HTR-8/SVneo (cell line): ENCODE measurements around the gene TTLL7.

Experiments
- DNase-seq: peaks from one replicate; pipeline ENCODE4 v3.0.0; 2011; ENCODE audit warnings: low spot score, mixed read lengths; ENCODE audit not compliant: insufficient read length
- FAIRE-seq: peaks from 2 replicates; lab custom pipeline; 2011; peaks lifted over from hg19 to GRCh38; lab: Jason Lieb, UNC

TTLL7 gene, protein sequence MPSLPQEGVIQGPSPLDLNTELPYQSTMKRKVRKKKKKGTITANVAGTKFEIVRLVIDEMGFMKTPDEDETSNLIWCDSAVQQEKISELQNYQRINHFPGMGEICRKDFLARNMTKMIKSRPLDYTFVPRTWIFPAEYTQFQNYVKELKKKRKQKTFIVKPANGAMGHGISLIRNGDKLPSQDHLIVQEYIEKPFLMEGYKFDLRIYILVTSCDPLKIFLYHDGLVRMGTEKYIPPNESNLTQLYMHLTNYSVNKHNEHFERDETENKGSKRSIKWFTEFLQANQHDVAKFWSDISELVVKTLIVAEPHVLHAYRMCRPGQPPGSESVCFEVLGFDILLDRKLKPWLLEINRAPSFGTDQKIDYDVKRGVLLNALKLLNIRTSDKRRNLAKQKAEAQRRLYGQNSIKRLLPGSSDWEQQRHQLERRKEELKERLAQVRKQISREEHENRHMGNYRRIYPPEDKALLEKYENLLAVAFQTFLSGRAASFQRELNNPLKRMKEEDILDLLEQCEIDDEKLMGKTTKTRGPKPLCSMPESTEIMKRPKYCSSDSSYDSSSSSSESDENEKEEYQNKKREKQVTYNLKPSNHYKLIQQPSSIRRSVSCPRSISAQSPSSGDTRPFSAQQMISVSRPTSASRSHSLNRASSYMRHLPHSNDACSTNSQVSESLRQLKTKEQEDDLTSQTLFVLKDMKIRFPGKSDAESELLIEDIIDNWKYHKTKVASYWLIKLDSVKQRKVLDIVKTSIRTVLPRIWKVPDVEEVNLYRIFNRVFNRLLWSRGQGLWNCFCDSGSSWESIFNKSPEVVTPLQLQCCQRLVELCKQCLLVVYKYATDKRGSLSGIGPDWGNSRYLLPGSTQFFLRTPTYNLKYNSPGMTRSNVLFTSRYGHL

DNA sequence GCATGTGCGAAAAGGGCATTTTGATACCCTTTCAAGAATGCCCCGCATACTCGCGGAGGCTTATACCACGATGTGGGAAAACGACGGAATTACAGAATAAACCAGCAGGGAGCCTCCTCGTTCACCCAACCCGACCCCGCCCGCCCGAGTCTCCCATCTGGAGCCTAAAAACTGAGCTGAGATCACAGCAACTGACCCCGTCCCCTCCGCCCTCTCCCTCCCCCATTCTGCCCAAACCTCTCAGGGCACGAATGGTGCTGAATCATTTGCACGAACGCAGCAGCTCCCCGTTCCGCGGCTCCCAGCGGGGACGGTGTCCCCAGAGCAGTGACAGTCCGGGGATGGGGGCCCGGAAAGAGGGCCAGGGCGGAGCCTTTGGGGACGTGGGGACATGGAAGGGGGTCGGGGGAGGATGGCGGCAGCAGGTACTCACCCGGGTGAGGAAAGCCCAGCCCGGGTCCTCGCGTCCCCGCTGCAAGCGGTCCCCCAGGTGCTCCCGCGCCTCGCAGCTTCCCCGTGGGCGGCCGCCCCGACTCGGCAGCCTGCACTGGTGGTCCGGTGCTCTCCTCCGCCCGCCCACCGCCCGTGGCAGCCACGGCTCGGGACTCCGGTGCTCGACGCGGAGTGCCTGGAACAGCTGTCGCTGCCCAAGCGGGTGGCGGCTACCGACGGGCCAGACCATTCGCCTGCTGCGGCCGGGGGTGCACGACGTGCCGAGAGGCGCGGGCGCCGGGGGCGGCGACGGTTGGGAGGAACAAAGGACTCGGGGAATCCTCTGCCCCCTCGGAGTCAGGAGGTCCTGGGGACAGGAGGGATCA is at the start of gene TTLL7:
TTLL7 (minus strand) TSS at position 635 of the 818 bp plus-strand sequence. CDS start 46,921 bp downstream, outside the sequence.
- FAIRE-seq (peak; percentile 81), DNase-seq (peak; percentile 30)

DNA sequence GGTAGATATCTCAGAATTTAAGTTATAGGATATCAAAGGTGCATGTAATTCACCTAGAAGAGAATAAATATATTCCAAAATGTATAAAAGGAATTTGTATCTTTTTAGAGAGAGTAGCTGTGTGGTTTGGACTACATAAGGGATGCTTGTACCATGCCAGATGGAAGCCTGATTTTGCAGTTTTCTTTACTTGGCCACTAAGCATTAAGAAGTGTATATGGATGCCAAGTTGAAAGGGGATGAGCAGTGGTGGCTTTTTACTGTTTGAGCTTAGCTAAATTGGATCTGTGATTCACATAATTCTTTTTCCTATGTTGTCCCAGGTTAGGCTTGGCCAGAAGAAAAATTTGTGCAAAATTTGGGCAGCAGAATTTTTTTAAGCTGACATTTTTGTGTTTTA is 43.5 kb upstream of the TTLL7 start:
- DNase-seq: no peak
- no peak for FAIRE-seq

DNA sequence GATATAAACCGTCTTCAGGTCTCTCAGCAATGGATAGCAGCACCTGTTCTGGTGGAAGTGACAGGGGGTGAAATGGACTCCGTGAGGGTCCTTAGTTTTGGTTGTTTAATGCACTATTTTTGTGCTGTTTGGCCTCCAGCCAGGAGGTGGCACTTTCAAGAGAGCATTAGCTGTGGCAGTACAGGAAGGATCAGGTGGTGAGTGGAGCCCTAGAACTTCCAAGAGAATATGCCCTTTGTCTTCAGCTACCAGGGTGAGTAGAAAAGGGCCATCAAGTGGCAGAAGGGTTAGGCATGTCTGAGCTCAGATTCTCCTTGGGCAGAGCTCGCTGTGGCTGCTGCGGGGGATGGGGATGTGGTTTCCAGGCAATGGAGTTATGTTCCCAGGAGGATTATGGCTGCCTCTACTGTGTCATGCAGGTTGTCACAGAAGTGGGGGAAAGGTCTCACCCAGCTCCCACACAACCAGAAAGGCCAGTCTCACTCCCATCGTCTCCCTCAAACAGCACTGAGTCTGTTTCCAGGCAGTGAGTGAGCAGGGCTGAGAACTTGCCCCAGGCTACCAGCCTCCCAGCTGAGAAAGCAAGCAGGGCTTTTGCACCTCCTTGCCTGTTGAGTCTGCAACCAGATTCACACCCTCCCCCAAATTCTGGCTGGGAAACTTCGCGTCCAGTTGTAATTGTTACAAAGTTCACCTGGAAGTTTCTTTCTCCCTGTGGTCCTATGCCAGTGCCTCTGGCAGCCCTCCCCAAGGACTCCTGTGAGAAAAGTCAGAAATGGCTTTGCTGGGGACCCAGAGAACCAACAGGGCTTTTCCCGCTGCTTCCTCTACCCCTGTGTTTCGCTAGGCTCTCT is 39.1 kb upstream of the TTLL7 start:
- no peak for DNase-seq
- no peak for FAIRE-seq

DNA sequence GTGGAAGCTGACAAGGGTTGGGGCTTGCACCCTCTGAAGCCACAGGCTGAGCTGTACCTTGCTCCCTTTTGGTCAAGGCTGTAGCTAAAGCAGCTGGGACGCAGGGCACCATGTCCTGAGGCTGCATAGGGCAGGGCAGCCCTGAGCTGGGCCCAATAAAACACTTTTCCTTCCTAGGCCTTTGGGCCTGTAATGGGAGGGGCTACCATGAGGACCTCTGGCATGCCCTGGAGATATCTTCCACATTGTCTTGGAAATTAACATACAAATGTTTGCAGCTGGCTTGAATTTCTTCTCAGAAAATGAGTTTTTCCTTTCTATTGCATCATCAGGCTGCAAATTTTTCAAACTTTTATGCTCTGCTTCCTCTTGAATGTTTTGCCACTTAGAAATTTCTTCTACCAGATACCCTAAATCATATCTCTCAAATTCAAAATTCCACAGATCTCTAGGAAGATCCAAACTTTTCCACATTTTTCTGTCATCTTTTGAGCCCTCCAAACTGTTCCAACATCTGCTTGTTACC is 32.9 kb upstream of the TTLL7 start:
- DNase-seq (no peak), FAIRE-seq (no peak)

DNA sequence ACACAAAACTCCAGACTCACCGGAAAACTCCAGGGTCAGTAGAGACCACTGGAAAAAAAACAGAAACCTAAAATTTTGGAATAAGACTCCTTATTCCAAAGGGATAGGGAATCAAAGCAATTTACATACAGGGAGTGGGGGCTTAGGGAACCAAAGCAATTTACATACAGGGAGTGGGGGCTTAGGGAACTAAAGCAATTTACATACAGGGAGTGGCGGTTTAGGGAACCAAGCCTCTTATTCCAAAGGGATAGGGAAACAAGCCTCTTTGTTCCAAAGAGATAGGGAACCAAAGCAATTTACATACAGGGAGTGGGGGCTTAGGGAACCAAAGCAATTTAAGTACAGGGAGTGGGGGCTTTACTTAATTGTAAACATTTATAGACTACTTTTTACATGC is 28.4 kb upstream of the TTLL7 start:
- DNase-seq (no peak), FAIRE-seq (no peak)

DNA sequence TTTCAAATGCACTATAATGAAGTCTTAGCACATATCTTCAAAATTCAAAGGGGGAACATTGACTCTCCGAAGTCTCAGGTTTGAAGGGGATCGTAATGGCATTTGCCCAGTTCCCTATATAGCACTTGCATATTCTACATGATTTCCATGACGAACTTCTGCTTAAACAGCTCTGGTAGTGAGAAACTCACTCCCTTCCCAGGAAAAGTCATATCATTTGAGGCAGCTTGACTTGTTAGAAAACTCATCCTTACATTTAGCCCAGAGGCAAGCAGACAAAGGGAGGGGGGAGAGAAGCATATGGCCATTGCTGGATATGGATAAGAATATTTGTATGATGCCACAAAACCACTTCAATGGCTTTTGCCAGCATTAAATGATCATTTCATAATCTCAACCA is 27.0 kb upstream of the TTLL7 start:
- FAIRE-seq: no peak
- DNase-seq: no peak

DNA sequence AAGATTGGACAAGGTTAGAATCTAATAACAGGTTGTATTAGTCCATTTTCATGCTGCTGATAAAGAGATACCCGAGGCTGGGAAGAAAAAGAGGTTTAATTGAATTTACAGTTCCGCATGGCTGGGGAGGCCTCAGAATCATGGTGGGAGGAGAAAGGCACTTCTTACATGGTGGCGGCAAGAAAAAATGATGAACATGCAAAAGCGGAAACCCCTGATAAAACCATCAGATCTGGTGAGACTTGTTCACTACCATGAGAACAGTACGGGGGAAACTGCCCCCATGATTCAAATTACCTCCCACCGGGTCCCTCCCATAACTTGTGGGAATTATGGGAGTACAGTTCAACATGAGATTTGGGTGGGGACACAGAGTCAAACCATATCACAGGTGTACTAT is 22.9 kb upstream of the TTLL7 start:
- FAIRE-seq (no peak), DNase-seq (no peak)

DNA sequence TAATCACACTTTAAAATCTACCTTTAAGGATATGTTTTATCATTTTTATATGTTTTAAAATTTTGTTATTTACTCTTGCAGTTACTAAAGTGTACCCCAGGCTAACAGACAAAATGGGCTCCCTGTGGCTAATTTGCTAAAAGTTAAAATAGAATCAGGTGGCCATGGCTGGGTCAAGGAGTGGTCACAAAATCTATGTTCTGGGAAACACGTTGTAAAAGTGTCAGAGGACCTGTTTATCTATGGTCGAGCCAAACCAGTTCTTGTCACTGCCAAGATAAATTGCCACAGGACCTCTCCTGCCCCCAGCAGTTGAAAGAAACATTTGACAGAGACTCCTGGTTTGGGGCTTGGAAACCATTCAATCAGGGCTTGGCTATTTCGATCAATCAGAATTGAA is 21.2 kb upstream of the TTLL7 start:
- FAIRE-seq (no peak), DNase-seq (no peak)

DNA sequence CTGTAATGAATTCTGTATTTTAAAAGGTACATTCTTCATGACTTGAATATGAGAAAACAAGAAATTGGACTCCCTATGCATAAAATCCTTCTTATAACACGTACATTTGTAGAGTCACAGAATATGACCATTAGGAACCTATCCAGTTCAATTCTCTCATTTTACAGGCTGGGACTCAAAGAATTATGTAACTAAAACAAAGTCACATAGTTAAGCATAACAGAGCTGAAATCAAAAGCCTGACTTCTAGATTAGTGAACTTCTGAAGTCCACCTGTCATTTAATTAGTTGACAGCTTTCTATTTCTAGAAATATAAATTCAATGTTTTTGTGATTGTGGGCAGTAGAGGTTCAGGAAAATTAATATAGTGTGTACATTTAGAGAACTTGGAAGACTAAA is 20.3 kb upstream of the TTLL7 start:
- FAIRE-seq: no peak
- DNase-seq: no peak

DNA sequence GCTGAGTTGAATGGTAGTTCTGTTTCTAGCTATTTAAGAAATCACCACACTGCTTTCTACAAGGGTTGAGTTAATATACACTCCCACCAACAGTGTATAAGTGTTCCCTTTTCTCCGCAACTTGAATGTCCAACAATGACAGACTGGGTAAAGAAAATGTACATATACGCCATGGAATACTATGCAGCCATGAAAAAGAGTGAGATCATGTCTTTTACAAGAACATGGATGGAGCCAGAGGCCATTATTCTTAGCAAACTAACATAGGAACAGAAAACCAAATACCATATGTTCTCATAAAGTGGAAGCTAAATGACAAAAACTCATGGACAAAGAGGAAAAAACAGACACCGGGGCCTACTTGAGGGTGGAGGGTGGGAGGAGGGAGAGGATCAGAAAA is 14.8 kb upstream of the TTLL7 start:
- FAIRE-seq (no peak), DNase-seq (no peak)

DNA sequence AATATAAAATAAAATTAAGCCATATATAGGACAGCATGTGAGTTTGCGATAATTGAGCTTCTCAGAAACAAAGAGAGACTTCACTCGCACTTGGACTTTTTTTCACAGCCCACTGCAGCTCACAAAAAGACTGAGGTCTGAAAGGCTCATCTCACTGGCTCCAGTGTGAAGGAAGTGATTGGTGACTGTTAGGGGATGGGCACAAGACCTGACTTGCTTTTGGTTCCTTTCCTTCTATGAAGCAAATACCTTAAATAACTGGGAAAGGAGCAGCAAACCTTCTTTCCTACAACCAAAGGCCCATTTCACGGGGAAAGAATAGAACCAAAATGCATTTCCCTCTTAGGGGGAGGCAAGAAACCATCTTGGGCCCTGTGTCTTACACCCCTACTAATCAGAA is 13.1 kb upstream of the TTLL7 start:
- FAIRE-seq (no peak), DNase-seq (no peak)

DNA sequence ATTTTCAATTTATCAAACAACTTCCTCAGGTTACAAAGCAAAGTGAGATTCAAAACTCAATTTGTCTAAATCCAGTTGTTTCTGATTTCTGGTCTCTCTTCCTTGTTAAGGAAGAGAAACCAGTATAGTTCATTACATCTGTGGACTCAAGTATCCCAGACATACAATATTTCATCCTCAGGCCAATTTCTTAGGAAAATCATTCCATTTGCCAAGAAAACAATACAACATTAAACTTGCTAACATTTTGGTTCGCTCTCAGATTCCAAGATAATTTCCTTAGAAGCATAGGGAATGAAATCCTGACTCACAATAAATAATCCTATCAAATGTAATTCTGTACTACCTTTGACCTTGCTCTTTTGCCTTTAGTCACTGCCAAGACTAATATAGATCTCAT is 11.2 kb upstream of the TTLL7 start:
- FAIRE-seq (no peak), DNase-seq (no peak)

DNA sequence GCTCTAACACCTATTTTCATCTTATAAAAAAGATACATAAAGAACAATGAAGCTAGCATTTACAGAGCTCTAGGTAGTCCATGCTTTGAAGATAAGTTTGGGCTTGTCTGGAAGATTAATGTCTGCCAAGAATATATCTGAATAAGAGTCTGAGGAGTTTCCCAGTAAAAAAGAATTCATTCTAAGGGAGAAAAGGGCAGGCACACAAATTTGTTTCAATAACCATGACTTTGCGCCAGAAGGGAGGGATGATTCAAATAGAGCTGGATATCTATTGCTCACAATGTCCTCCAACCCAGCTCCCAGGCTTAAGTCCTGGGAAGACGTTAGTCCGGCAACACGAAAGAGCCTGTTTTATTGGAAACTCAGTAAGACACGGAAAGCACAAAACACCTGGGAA is 9.7 kb upstream of the TTLL7 start:
- no peak for FAIRE-seq
- no peak for DNase-seq

DNA sequence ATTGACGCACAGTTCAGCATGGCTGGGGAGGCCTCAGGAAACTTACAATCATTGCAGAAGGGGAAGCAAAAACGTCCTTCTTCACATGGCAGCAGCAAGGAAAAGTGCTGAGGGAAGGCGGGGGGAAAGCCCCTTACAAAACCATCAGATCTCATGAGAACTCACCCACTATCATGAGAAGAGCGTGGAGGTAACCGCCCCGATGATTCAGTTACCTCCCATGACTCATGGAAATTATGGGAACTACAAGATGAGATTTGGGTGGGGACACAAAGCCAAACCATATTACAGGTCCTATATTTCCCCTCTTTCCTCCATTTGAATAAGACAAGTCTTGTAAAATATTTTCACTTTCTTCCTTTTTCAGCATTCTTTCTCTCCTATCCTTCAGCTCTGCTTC is 7.7 kb upstream of the TTLL7 start:
- FAIRE-seq (no peak), DNase-seq (no peak)

DNA sequence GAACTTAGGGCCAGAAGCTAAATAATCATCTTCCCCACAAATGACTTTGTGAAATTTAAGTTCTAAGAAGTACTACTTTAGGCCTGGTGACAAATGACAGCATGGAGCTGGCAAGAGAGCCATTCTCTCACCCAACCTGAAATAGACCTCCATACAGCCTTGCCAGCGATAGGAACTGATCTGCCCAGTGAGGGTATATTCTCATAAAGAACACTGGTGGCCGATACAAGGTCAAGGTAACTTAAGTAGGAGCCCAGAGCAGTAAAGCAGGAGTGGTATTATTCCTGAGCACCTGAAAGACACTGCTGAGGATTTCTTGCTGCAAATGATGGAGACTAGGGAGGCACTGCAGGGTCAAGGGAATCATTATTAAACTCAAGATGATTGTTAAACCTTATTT is 2.6 kb upstream of the TTLL7 start:
- FAIRE-seq (no peak), DNase-seq (no peak)

DNA sequence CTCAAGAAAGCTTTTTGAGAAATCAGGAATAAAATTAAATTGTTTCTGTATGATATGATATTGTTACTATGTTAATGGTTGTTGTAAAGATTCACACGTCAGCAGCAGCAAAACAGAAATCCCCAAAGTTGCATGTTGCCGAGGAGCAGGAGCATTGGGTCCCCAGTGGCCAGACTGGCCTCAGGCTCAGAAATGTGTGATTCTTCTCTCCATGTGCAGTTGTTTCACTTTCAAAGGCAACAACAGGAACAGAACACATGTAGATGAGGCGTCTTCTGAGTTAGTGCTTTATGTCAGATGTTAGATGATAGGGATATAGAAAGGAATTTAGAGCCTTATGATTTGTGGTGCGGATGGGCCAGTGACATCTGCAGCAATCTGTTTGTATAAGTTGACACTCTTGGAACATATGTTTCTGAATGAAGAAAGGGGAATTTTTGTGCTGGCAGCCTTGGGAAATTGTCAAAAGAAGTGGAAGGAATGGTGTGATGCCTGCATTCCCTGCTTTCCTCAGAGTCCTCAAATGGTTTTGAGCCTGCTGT is 2.1 kb upstream of the TTLL7 start:
- FAIRE-seq (no peak), DNase-seq (no peak)

DNA sequence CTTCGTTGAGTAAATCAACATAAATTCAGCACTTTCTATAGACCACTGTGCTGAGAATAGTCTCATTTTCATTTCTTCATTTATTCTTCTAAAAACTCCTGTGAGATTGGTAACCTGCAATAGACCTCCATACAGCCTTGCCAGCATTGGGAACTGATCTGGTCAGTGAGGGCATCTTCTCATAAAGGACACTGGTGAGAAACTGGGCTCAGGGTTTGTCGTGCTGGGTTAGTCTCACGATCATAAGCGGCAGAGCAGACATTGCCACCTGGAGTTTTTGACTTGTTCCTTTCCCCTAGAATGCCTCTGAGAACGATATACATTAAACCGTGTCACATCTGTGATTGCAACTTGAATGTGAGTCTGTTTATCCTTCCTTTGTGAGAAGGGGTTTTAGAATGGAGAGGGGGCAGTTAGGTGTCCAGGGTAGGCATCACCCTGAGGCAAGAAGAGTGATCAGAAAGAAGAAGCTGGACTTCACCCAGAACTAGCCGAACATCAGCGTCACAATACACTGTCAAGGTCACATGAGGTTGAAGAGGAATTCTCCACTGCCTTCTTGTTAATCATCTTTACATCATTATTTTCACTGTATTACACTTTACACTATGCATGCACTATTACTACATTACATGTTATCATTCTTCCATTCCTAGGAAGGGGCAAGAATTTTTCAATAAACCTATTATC is 1.4 kb upstream of the TTLL7 start:
- DNase-seq (no peak), FAIRE-seq (no peak)

DNA sequence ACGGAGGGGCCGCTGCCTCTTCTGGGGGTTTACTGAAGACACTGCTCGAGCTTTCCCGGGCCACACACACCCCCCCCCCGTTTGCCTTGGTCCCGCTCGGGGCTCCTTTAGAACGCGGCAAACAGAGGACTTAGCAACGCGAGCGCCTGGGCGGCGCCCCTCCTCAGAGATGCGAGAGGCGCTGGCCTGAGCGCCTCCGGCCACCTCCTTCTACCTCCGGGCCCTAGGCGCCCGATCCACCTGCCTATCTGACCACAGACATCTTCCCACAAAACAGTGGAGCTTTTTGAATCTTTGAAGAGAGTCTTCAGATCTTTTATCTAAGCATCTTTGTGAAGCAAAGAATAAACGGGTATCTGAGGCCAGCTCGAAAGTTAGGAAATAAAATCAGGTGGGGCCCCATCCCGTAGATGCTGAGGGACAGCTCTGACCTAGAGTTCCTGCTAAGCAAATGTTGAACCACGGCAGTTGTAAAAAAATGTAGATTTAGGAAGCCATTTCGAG is 436 bp upstream of the TTLL7 start:
- DNase-seq: peak; percentile 42
- no peak for FAIRE-seq

DNA sequence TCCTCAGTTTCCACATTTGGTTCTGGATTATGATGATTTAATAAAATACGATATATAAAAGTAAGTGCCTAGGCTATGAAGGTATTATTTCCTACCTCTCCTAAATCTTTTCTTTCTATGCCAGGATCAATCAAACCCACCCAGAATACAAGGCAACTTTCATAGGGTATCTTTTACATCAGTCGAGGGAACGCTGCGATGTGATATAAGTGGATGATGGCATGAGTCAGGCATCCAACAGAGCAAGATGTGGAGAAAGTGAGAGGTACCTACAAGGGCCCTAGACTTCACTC is 781 bp downstream of the TTLL7 start:
- DNase-seq: no peak
- no peak for FAIRE-seq
